Tibial artery (tissue), 4 donors: ENCODE measurements around the gene ODAPH.
"Not testable (repeated sequence)": the region's sequence is repeated elsewhere in the genome, so short reads cannot be mapped to it uniquely, and the experiment has no call there.

Experiments
- DNase-seq, 2 donors: peaks; one replicate each; pipeline ENCODE4 v3.0.0-alpha.2; 2019
- H3K27ac ChIP-seq, 2 donors: fragments of 200-600 bp; sonication (generic) in 1 of 2; 1 replicate in 1 of 2; 2 replicates in 1 of 2; pipeline ENCODE4 v1.5.1; 2018 to 2019; ENCODE audit warnings: mild to moderate bottlenecking in 1 of 2
- H3K27me3 ChIP-seq, 2 donors: fragments of 200-600 bp; sonication (generic) in 1 of 2; one replicate each; pipeline versions ENCODE4 v1.5.1 to v1.6.0; 2016 to 2019
- H3K36me3 ChIP-seq, 3 donors: fragments of 200-600 bp; sonication (generic) in 2 of 3; one replicate each; pipeline ENCODE4 v1.5.1; 2016 to 2019; ENCODE audit warnings: mild to moderate bottlenecking in 2 of 3
- H3K4me1 ChIP-seq, 4 donors: fragments of 200-600 bp; sonication (generic) in 2 of 4; 1 replicate in 3 of 4; 2 replicates in 1 of 4; pipeline ENCODE4 v1.5.1; 2016 to 2019
- H3K4me3 ChIP-seq, 2 donors: fragments of 200-600 bp; sonication (generic) in 1 of 2; 1 replicate in 1 of 2; 2 replicates in 1 of 2; pipeline ENCODE4 v1.5.1; 2018 to 2019; ENCODE audit warnings: mild to moderate bottlenecking in 2 of 2
- H3K9me3 ChIP-seq, 3 donors: fragments of 200-600 bp; sonication (generic) in 1 of 3; one replicate each; pipeline ENCODE4 v1.5.1; 2016 to 2019
- intact Hi-C: fragments of 100-400 bp; cut with DNase I; formaldehyde crosslinking; loops from one replicate; pipeline ENCODE4 v1.15.0; 2023; ENCODE audit warnings: low total_unique reads
- TF ChIP-seq, protein P1 (sequence below), 2 experiments: fragments of 200-600 bp in 1 of 2; fragments of 450-650 bp in 1 of 2; IDR thresholded peaks; one replicate each; pipeline ENCODE4 v1.5.1; 2017 to 2019; ENCODE audit warnings: antibody characterized with exemption in 2 of 2, mild to moderate bottlenecking in 1 of 2, moderate library complexity in 1 of 2

ODAPH gene

DNA sequence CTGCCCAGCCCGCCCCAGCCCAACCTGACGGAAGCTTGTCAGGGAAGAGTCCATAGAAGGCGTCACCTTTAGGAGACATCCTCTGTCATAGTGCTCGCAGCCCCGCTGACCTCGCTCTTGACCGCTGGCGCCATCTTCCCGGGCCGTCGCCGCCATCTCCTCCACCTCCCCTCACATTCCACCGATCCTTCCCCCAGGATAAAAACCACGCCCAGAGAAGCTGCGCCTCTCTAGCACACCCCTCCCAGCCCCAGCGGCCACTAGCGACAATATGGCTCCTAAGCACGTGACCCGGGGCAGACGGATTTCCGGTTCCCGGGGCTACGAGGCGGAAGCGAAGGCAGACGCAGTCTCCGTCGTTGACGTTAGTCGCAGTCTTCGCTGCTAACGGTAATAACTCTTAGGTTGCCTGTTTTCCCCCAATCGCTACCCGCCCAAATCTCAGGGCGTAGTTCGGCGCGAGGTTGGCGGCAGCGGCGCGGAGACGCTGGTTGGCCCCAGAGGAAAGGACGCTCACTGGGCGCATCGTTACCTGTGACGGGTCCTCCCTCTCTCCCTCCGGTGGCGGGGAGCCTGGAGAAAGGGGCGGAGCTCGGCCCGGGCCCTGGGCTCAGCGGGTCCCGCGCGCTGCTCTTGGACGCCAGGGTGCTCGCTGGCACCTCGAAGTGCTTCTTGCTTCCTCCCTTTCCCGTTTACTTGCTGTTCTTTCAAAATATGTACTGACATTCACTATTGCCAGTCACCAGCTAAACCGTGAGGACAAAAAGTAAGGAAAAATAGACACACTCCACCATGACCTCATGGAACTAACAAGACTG is 41.5 kb upstream of the ODAPH start, which contains the start of the genes RCHY1 and THAP6:
Gene RCHY1, minus strand, starts transcription at position 273 of the 818 bp plus-strand sequence. Its CDS starts 117 bp downstream, at position 156.
Gene THAP6, plus strand, starts transcription at position 343 of the 818 bp plus-strand sequence. CDS start 980 bp downstream, outside the sequence.
- DNase-seq = peak; percentile 97
- Histone ChIP-seq H3K9me3 (no peaks in the 10 kb centered on the region), H3K27ac (peak within 1 kb of the TSS; percentile 91 to 98), H3K36me3 (peaks cover 10 to 21% (median 11%) of the 10 kb centered on the region in 3 donors), H3K4me1 (peaks cover 0 to 54% (median 27%) of the 10 kb centered on the region in 4 donors), H3K4me3 (peak within 1 kb of the TSS; percentile 63 to 93), H3K27me3 (no peaks in the 10 kb centered on the region)
- intact Hi-C loops = loop anchor here (2.0 kb wide), 1 partner anchor 580 kb away; no protein-coding TSS in a partner anchor
- TF ChIP-seq, protein P1, sequence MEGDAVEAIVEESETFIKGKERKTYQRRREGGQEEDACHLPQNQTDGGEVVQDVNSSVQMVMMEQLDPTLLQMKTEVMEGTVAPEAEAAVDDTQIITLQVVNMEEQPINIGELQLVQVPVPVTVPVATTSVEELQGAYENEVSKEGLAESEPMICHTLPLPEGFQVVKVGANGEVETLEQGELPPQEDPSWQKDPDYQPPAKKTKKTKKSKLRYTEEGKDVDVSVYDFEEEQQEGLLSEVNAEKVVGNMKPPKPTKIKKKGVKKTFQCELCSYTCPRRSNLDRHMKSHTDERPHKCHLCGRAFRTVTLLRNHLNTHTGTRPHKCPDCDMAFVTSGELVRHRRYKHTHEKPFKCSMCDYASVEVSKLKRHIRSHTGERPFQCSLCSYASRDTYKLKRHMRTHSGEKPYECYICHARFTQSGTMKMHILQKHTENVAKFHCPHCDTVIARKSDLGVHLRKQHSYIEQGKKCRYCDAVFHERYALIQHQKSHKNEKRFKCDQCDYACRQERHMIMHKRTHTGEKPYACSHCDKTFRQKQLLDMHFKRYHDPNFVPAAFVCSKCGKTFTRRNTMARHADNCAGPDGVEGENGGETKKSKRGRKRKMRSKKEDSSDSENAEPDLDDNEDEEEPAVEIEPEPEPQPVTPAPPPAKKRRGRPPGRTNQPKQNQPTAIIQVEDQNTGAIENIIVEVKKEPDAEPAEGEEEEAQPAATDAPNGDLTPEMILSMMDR (IDR thresholded peaks at IDR 0.05) = peak in 1 of 2 experiments; percentile 36

DNA sequence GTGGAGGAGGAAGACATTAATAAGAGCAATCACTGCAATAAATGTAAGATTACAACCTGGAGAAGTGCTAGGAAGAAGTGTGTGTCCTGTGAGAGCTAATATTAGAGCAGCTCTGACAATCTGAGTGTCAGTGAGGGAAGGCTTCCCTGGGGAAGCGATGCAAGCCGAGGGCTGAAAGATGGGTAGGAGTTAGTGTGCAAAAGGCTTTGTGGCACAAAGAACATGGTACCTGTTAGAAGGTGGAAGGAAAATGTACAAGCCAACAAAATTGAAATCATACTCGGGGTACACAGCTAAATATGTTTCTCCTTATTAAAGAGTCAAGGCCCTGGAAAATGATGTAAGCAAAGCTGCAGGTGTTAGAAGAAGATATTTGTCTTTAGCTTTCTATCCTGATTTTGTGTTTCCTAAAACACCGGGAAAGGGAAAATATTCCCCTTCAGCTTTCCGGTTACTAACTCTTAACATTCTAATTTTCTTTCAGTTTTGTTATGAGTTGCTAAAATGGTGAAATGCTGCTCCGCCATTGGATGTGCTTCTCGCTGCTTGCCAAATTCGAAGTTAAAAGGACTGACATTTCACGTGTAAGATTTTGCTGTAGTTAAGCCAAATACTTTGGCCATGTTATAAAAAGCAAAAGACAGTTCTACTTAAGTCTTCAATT is 40.8 kb upstream of the ODAPH start:
- intact Hi-C loops = loop anchor here (2.0 kb wide), 1 partner anchor 580 kb away; no protein-coding TSS in a partner anchor
- no peaks in the 10 kb centered on the region for H3K27me3 ChIP-seq

DNA sequence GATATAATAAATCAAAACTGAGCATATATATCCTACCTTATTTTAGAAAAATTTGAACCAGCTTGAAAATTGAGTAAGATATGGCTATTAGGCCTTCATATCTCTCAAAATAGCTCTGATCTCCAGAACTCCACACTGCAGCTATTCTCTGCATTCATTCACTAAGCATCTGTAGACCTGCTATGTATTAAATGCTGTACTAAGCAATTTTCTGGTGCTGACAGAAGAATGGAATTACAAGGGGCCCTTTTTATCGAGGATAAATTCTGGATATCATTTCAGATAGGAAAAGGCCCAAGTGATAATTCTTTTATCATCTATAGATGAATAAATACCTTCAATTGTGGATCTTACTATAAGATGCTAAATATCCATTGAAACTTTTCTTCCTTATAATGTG is 39.7 kb upstream of the ODAPH start:
- no peak for DNase-seq
- H3K9me3 ChIP-seq = no peaks in the 10 kb centered on the region
- intact Hi-C loops = no loop called here
- no peaks in the 10 kb centered on the region for H3K27me3 ChIP-seq
- H3K36me3 ChIP-seq = peaks cover 10 to 21% (median 11%) of the 10 kb centered on the region in 3 donors
- peak overlapping the region in 1 of 2 donors; percentile 91 for H3K27ac ChIP-seq
- H3K4me1 ChIP-seq = peaks cover 0 to 36% (median 25%) of the 10 kb centered on the region in 4 donors
- TF ChIP-seq, protein P1 (IDR thresholded peaks at IDR 0.05) = no peak
- no peak overlapping the region for H3K4me3 ChIP-seq

More for the DNA sequence above, 40.8 kb upstream of the ODAPH start:
- TF ChIP-seq, protein P1 (IDR thresholded peaks at IDR 0.05) = no peak
- Histone ChIP-seq H3K4me1 (peaks cover 0 to 46% (median 27%) of the 10 kb centered on the region in 4 donors), H3K4me3 (peak overlapping the region; percentile 63 to 93), H3K9me3 (no peaks in the 10 kb centered on the region), H3K36me3 (peaks cover 10 to 21% (median 11%) of the 10 kb centered on the region in 3 donors), H3K27ac (peak overlapping the region; percentile 91 to 98)
- DNase-seq = no peak

DNA sequence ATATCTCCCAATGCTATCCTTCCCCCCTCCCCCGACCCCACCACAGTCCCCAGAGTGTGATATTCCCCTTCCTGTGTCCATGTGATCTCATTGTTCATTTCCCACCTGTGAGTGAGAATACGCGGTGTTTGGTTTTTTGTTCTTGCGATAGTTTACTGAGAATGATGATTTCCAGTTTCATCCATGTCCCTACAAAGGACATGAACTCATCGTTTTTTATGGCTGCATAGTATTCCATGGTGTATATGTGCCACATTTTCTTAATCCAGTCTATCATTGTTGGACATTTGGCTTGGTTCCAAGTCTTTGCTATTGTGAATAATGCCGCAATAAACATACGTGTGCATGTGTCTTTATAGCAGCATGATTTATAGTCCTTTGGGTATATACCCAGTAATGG is 36.4 kb upstream of the ODAPH start:
- H3K9me3 ChIP-seq, H3K27ac ChIP-seq, H3K4me3 ChIP-seq, DNase-seq, H3K27me3 ChIP-seq, intact Hi-C loops: not testable (repeated sequence)
- H3K4me1 ChIP-seq = peaks cover 0 to 14% (median 12%) of the 10 kb centered on the region in 4 donors
- H3K36me3 ChIP-seq = peaks cover 25 to 53% (median 32%) of the 10 kb centered on the region in 3 donors

DNA sequence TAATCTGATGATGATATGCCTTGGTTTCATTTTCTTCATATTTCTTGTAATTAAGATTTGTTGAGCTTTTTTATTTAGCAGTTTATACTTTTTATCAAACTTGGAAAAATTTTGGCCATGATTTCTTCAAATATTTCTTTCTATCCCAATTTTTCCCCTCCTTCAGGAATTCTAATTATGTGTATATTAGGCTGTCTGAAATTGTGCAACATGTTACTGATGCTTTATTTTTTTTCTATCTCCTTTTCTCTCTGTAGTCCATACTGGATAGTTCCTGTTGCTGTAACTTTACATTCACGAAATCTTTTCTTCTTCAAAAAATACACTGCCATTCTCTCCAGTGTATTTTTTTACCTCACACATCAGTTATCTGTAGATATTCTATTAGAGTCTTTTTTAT is 30.8 kb upstream of the ODAPH start:
- peaks cover 52 to 80% (median 65%) of the 10 kb centered on the region in 3 donors for H3K36me3 ChIP-seq
- no peaks in the 10 kb centered on the region for H3K4me1 ChIP-seq
- H3K27me3 ChIP-seq = no peaks in the 10 kb centered on the region
- no peak overlapping the region for H3K4me3 ChIP-seq
- intact Hi-C loops = no loop called here
- H3K27ac ChIP-seq = no peak overlapping the region
- DNase-seq = no peak
- TF ChIP-seq, protein P1 (IDR thresholded peaks at IDR 0.05) = no peak
- no peaks in the 10 kb centered on the region for H3K9me3 ChIP-seq
